K562 (cell line): Measurements from ENCODE around the gene PSMC4. TPM values are rescaled to one million over a fixed set of nuclear protein-coding genes. Genes with fewer than 3 reads are reported as not detected.
A peak's percentile ranks its signal among the peaks of the same experiment; 100 is the strongest.

Experiments used
- ATAC-seq: fragments of 200-7000 bp; cut with Tn5 transposase; 3 replicates; pipeline ENCODE4 v1.9.1; 2020; ENCODE audit warnings: moderate library complexity
- BruUV-seq: library from RNA; stranded (reverse); fragments of 400-500 nt; replicated peaks from 2 replicates; lab custom pipeline; 2021; lab: Mats Ljungman, UMichigan
- CTCF ChIA-PET: fragments of 300-600 bp; formaldehyde crosslinking; extraction: SDS; loops from one replicate; lab custom pipeline; 2021; ENCODE audit warnings: low intra/inter-chr PET ratio; lab: Yijun Ruan, JAX
- POLR2A ChIA-PET: fragments of 300-600, 350-650 bp; sonication (Branson Sonifier 250); formaldehyde crosslinking; extraction: SDS; loops from one replicate; lab custom pipeline; 2021; ENCODE audit warnings: antibody characterized with exemption, inconsistent platforms; lab: Yijun Ruan, JAX
- DNase-seq, 4 experiments: peaks; one replicate each; pipeline versions ENCODE4 v3.0.0 to v3.0.0-alpha.2; 2011 to 2018; ENCODE audit warnings: low spot score in 3 of 4, mixed read lengths in 3 of 4; ENCODE audit errors: extremely low read depth in 1 of 4
- FAIRE-seq: peaks from 2 replicates; lab custom pipeline; 2011; peaks lifted over from hg19 to GRCh38; lab: Jason Lieb, UNC
- H2AFZ ChIP-seq: 2 replicates; pipeline ENCODE4 v1.6.0; 2011; ENCODE audit warnings: low read depth, low read length, control low read depth, inconsistent platforms
- H3K27ac ChIP-seq: fragments of 200-600 bp; 3 replicates; pipeline ENCODE4 v1.8.0; 2011; ENCODE audit warnings: low read depth, mild to moderate bottlenecking, control low read depth, inconsistent platforms, low read length, moderate library complexity, mixed read lengths; ENCODE audit errors: extremely low read depth
- H3K27me3 ChIP-seq, 2 experiments: fragments of 300-600 bp in 1 of 2; 2 replicates in 1 of 2; 3 replicates in 1 of 2; pipeline versions ENCODE4 v1.6.0 to v1.8.0; 2011; ENCODE audit warnings: inconsistent platforms in 2 of 2, low read length in 2 of 2, mild to moderate bottlenecking in 1 of 2, mixed read lengths in 1 of 2, moderate library complexity in 1 of 2; ENCODE audit not compliant: control insufficient read depth in 2 of 2, insufficient read depth in 2 of 2
- H3K36me3 ChIP-seq: fragments of 300-600 bp; 3 replicates; pipeline ENCODE4 v1.8.0; 2011; ENCODE audit warnings: mild to moderate bottlenecking, low read length, inconsistent platforms; ENCODE audit not compliant: control insufficient read depth, insufficient read depth
- H3K4me1 ChIP-seq, 2 experiments: fragments of 200-600 bp in 1 of 2; replicated peaks in 1 of 2; 2 replicates in 1 of 2; 3 replicates in 1 of 2; pipeline versions ENCODE4 v1.5.1 to v1.8.0; 2011; ENCODE audit warnings: inconsistent platforms in 2 of 2, low read length in 2 of 2, mild to moderate bottlenecking in 1 of 2, mixed read lengths in 1 of 2, moderate library complexity in 1 of 2; ENCODE audit not compliant: control insufficient read depth in 2 of 2, insufficient read depth in 2 of 2
- H3K4me2 ChIP-seq: 2 replicates; pipeline ENCODE4 v1.6.1; 2011; ENCODE audit warnings: low read length, control low read depth, inconsistent platforms, mixed read lengths; ENCODE audit not compliant: insufficient read depth
- H3K4me3 ChIP-seq: fragments of 200-600 bp; sonication (generic), shearing (Covaris generic); 2 replicates; pipeline ENCODE4 v1.5.1; 2016; ENCODE audit warnings: control low read depth, inconsistent platforms
- H3K79me2 ChIP-seq: fragments of 200-600 bp; 3 replicates; pipeline ENCODE4 v1.8.0; 2011; ENCODE audit warnings: low read length, inconsistent platforms; ENCODE audit not compliant: control insufficient read depth, insufficient read depth
- H3K9ac ChIP-seq, 2 experiments: 2 replicates each; pipeline versions ENCODE4 v1.6.0 to v1.6.1; 2011; ENCODE audit warnings: low read depth in 2 of 2, low read length in 2 of 2, control low read depth in 1 of 2, inconsistent platforms in 1 of 2, mild to moderate bottlenecking in 1 of 2, mixed read lengths in 1 of 2; ENCODE audit not compliant: insufficient read depth in 1 of 2
- H3K9me1 ChIP-seq: one replicate; pipeline ENCODE4 v1.6.0; 2011; ENCODE audit warnings: inconsistent platforms, mild to moderate bottlenecking, low read length, moderate library complexity; ENCODE audit not compliant: control insufficient read depth, insufficient read depth
- H3K9me3 ChIP-seq: replicated peaks from 2 replicates; pipeline ENCODE4 v1.5.1; 2011; ENCODE audit warnings: low read depth, low read length, inconsistent platforms; ENCODE audit not compliant: control insufficient read depth, insufficient read depth
- H4K20me1 ChIP-seq: replicated peaks from 2 replicates; pipeline ENCODE4 v1.6.1; 2011; ENCODE audit warnings: low read length, inconsistent platforms, mixed read lengths; ENCODE audit not compliant: control insufficient read depth, insufficient read depth
- NFATC3 ChIP-seq: fragments of 450-650 bp; IDR thresholded peaks from 2 replicates; pipeline ENCODE4 v1.6.1; 2017; ENCODE audit warnings: mild to moderate bottlenecking
- NR2F6 ChIP-seq: fragments of 450-650 bp; formaldehyde crosslinking; IDR thresholded peaks from 2 replicates; pipeline ENCODE4 v1.4.0; 2020; ENCODE audit warnings: mild to moderate bottlenecking
- STAT5B ChIP-seq: fragments of 250-450 bp; sonication (Bioruptor Pico); IDR thresholded peaks from 2 replicates; pipeline ENCODE4 v1.8.0; 2021; ENCODE audit warnings: mild to moderate bottlenecking, inconsistent platforms
- ZNF41 ChIP-seq: fragments of 250-450 bp; sonication (Bioruptor Pico); conservative IDR thresholded peaks from 2 replicates; pipeline ENCODE4 v1.4.0; 2020; ENCODE audit warnings: mild to moderate bottlenecking
- WGBS: fragments of 100-300 bp; shearing (Covaris generic); methylation state at CpG from one replicate; pipeline ENCODE4 v1.1.6; 2016; ENCODE audit warnings: low coverage, mixed read lengths; ENCODE audit not compliant: insufficient coverage; ENCODE audit errors: missing lambda C conversion rate; 5-methylcytosine and 5-hydroxymethylcytosine counted together
- in situ Hi-C: fragments of 300-500 bp; cut with MboI; formaldehyde crosslinking; loops from 4 replicates; pipeline ENCODE4 v1.15.0; 2018; ENCODE audit warnings: inconsistent platforms, mixed read lengths
- intact Hi-C: fragments of 100-400 bp; cut with micrococcal nuclease; formaldehyde crosslinking; loops from 2 replicates; pipeline ENCODE4 v1.14.2; 2022
- polyA plus RNA-seq, 8 experiments: library from polyadenylated mRNA; depleted of rRNA in 4 of 8; stranded (reverse) in 5 of 8; unstranded in 3 of 8; fragments of >200 nt; fragmentation: Nextera tagmentation in 2 of 8; fragmentation: Illumina TruSeq in 1 of 8; extraction: Ambion mirVana in 2 of 8; extraction: Trizol in 1 of 8; gene quantifications; 2 replicates each; pipeline versions ENCODE4 v1.2.1 to v1.2.3, GENCODE V29; 2011 to 2014; ENCODE audit warnings: inconsistent platforms in 1 of 8, missing spikeins in 1 of 8
- total RNA-seq, 7 experiments: library from RNA; depleted of rRNA in 6 of 7; stranded (reverse); fragments of >200 nt in 6 of 7; fragmentation: Illumina TruSeq in 2 of 7; extraction: Trizol in 2 of 7; gene quantifications; 2 replicates each; pipeline versions ENCODE4 v1.2.1 to v1.2.3, GENCODE V29; 2011 to 2021; ENCODE audit warnings: low replicate concordance in 1 of 7
- TF ChIP-seq, protein P1 (sequence below): IDR thresholded peaks from 2 replicates; pipeline ENCODE4 v1.6.1; 2016; ENCODE audit warnings: missing genetic modification characterization, missing compliant biosample characterization
- TF ChIP-seq, protein P2 (sequence below): sonication (generic); formaldehyde crosslinking; IDR thresholded peaks from 2 replicates; pipeline ENCODE4 v1.8.0; 2022; ENCODE audit warnings: mild to moderate bottlenecking, missing genetic modification reagents

The PSMC4 gene
- total and polyA plus RNA-seq, 9 of the 15 experiments (the other 6 are each of a cell fraction or from before 2014, with no cell fraction given), result 45.9 to 475 (median 142) TPM

DNA sequence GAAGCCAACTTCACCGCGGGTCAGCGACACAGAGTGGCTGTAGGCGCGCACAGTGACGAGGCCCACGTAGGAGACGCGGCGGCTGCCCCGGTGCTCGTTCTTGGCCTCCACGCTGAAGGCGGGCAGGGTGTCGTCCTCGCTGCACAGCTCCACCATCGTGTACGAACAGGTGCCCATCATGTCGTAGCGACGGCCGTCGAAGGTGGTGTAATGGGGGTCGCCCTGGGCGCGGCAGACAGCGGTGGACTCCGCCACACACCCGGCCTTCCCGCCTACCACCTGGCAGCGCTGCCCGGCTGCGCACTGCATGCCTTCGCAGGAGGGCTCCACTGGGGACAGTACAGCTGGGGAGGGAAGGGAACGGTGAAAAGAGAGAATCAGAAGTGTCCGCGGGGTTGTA lies 46.6 kb upstream of the PSMC4 start:
- POLR2A ChIA-PET, result no interaction called here
- H3K9me1 ChIP-seq, result no peaks in the 10 kb centered on the region
- H4K20me1 ChIP-seq, result no peaks in the 10 kb centered on the region
- DNase-seq, result no peak
- H3K27me3 ChIP-seq, result peaks cover 0 to 15% of the 10 kb centered on the region in 2 experiments; a peak in 3 of 5 replicates
- no peaks in the 10 kb centered on the region for H3K79me2 ChIP-seq
- H3K9me3 ChIP-seq, result no peaks in the 10 kb centered on the region
- CTCF ChIA-PET, result no interaction called here
- WGBS, result 34% methylated on average over 33 of the region's 37 CpGs
- H3K4me2 ChIP-seq, result no peak overlapping the region
- BruUV-seq, result no TSS peak
- in situ Hi-C loops (no loop called here), intact Hi-C loops (no loop called here)
- FAIRE-seq, result no peak
- no peak overlapping the region for H3K9ac ChIP-seq
- H2AFZ ChIP-seq, result no peak overlapping the region
- no peak overlapping the region for H3K4me3 ChIP-seq
- TF ChIP-seq NFATC3, result no peak
- no peak for TF ChIP-seq STAT5B (CRISPR knock-in tag)
- no peak overlapping the region for H3K27ac ChIP-seq
- H3K4me1 ChIP-seq, result peaks cover 0 to 15% of the 10 kb centered on the region in 2 experiments; a peak in 3 of 5 replicates
- no peaks in the 10 kb centered on the region for H3K36me3 ChIP-seq
- ATAC-seq, result no peak

DNA sequence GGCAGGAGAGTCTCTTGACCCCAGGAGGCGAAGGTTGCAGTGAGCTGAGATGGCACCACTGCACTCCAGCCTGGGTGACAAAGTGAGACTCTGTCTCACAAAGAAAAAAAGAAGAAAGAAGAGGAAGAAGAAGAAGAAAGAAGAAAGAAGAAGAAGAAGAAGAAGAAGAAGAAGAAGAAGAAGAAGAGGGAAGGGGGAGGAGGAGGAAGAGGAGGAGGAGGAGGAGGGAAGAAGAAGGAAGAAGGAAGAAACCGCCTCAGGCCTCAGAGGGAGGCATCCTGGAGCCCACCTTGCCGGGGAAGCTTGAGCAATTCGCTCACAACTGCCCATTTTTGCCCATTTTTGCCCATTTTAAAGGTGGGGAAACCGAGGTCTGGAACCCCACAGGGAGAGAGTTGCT lies 46.0 kb upstream of the PSMC4 start:
- no TSS peak for BruUV-seq
- intact Hi-C loops, result no loop called here
- FAIRE-seq (no peak), ATAC-seq (no peak), DNase-seq (no peak)
- Histone ChIP-seq H3K9ac (no peak overlapping the region), H3K4me3 (no peak overlapping the region), H3K9me3 (no peaks in the 10 kb centered on the region), H3K9me1 (no peaks in the 10 kb centered on the region), H3K79me2 (no peaks in the 10 kb centered on the region), H3K27me3 (peaks cover 0 to 9% of the 10 kb centered on the region in 2 experiments; a peak in 3 of 5 replicates), H3K4me2 (no peak overlapping the region), H2AFZ (no peak overlapping the region), H3K36me3 (no peaks in the 10 kb centered on the region), H3K4me1 (peaks cover 0 to 15% of the 10 kb centered on the region in 2 experiments; a peak in 3 of 5 replicates), H4K20me1 (no peaks in the 10 kb centered on the region), H3K27ac (no peak overlapping the region)
- ChIA-PET CTCF (no interaction called here), POLR2A (interaction anchor here (0.6 to 0.9 kb wide), 2 partner anchors 30 to 79 kb away, joined by 3 read pairs; partner anchors contain the start of gene FBL)
- in situ Hi-C loops, result no loop called here
- 8% methylated on average over 4 of the region's 5 CpGs for WGBS
- TF ChIP-seq ZNF41 (CRISPR knock-in tag) (no peak), NR2F6 (no peak)
- TF ChIP-seq, protein P1, sequence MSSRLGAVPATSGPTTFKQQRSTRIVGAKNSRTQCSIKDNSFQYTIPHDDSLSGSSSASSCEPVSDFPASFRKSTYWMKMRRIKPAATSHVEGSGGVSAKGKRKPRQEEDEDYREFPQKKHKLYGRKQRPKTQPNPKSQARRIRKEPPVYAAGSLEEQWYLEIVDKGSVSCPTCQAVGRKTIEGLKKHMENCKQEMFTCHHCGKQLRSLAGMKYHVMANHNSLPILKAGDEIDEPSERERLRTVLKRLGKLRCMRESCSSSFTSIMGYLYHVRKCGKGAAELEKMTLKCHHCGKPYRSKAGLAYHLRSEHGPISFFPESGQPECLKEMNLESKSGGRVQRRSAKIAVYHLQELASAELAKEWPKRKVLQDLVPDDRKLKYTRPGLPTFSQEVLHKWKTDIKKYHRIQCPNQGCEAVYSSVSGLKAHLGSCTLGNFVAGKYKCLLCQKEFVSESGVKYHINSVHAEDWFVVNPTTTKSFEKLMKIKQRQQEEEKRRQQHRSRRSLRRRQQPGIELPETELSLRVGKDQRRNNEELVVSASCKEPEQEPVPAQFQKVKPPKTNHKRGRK, result peak; percentile 67
- TF ChIP-seq, protein P2, sequence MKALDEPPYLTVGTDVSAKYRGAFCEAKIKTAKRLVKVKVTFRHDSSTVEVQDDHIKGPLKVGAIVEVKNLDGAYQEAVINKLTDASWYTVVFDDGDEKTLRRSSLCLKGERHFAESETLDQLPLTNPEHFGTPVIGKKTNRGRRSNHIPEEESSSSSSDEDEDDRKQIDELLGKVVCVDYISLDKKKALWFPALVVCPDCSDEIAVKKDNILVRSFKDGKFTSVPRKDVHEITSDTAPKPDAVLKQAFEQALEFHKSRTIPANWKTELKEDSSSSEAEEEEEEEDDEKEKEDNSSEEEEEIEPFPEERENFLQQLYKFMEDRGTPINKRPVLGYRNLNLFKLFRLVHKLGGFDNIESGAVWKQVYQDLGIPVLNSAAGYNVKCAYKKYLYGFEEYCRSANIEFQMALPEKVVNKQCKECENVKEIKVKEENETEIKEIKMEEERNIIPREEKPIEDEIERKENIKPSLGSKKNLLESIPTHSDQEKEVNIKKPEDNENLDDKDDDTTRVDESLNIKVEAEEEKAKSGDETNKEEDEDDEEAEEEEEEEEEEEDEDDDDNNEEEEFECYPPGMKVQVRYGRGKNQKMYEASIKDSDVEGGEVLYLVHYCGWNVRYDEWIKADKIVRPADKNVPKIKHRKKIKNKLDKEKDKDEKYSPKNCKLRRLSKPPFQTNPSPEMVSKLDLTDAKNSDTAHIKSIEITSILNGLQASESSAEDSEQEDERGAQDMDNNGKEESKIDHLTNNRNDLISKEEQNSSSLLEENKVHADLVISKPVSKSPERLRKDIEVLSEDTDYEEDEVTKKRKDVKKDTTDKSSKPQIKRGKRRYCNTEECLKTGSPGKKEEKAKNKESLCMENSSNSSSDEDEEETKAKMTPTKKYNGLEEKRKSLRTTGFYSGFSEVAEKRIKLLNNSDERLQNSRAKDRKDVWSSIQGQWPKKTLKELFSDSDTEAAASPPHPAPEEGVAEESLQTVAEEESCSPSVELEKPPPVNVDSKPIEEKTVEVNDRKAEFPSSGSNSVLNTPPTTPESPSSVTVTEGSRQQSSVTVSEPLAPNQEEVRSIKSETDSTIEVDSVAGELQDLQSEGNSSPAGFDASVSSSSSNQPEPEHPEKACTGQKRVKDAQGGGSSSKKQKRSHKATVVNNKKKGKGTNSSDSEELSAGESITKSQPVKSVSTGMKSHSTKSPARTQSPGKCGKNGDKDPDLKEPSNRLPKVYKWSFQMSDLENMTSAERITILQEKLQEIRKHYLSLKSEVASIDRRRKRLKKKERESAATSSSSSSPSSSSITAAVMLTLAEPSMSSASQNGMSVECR (CRISPR knock-in tag), result no peak
